Vagina (tissue), 2 donors: Measurements from ENCODE around the gene RAI2. TPM values are rescaled to one million over a fixed set of nuclear protein-coding genes. Genes with fewer than 3 reads are reported as not detected.

Experiments
- DNase-seq, 2 donors: peaks; one replicate each; pipeline ENCODE4 v3.0.0-alpha.2; 2017; ENCODE audit errors: extremely low spot score in 2 of 2
- H3K27ac ChIP-seq: fragments of 200-600 bp; sonication (generic); one replicate; pipeline ENCODE4 v1.5.1; 2019
- H3K27me3 ChIP-seq: fragments of 200-600 bp; sonication (generic); one replicate; pipeline ENCODE4 v1.5.1; 2019
- H3K36me3 ChIP-seq, 2 donors: fragments of 200-600 bp; sonication (generic); one replicate each; pipeline ENCODE4 v1.5.1; 2017 to 2019
- H3K4me1 ChIP-seq: fragments of 200-600 bp; sonication (generic); one replicate; pipeline ENCODE4 v1.5.1; 2019
- H3K4me3 ChIP-seq, 2 donors: fragments of 200-600 bp; sonication (generic); 1 replicate in 1 of 2; 2 replicates in 1 of 2; pipeline ENCODE4 v1.5.1; 2016 to 2019
- H3K9me3 ChIP-seq: fragments of 200-600 bp; sonication (generic); one replicate; pipeline ENCODE4 v1.5.1; 2019
- POLR2A ChIP-seq, 2 donors: fragments of 450-650 bp; IDR thresholded peaks; one replicate each; pipeline ENCODE4 v1.6.1; 2017; ENCODE audit warnings: antibody characterized with exemption in 2 of 2, mild to moderate bottlenecking in 2 of 2, moderate library complexity in 2 of 2
- POLR2AphosphoS5 ChIP-seq, 2 donors: sonication (generic); formaldehyde crosslinking; IDR thresholded peaks; one replicate each; pipeline ENCODE4 v1.9.0; 2017; ENCODE audit warnings: antibody characterized with exemption in 2 of 2, mild to moderate bottlenecking in 2 of 2, low read depth in 1 of 2; ENCODE audit not compliant: insufficient read depth in 1 of 2
- intact Hi-C: fragments of 100-400 bp; cut with DNase I; formaldehyde crosslinking; loops from one replicate; pipeline ENCODE4 v1.15.1; 2023
- total RNA-seq: library from RNA; depleted of rRNA; stranded (reverse); fragments of >200 nt; gene quantifications from one replicate; pipeline ENCODE4 v1.2.3, GENCODE V29; 2016
- TF ChIP-seq, protein P1 (sequence below), 3 experiments: fragments of 450-650 bp in 2 of 3; fragments of 200-600 bp in 1 of 3; sonication (generic) in 1 of 3; IDR thresholded peaks; one replicate each; pipeline ENCODE4 v1.5.1; 2017 to 2019; ENCODE audit warnings: antibody characterized with exemption in 3 of 3, mild to moderate bottlenecking in 2 of 3, moderate library complexity in 2 of 3

Gene RAI2
- total RNA-seq, 1 donor from 2014 or later: 47.4 TPM

GRCh38 chrX:17842769-17843525, 18.2 kb downstream of the RAI2 start:
- no peak for DNase-seq
- peak in 1 of 2 donors; percentile 19 for TF ChIP-seq POLR2AphosphoS5 (IDR thresholded peaks at IDR 0.05; ENCODE audit: insufficient read depth in 1 of 2, low read depth in 1 of 2)
- TF ChIP-seq, protein P1, sequence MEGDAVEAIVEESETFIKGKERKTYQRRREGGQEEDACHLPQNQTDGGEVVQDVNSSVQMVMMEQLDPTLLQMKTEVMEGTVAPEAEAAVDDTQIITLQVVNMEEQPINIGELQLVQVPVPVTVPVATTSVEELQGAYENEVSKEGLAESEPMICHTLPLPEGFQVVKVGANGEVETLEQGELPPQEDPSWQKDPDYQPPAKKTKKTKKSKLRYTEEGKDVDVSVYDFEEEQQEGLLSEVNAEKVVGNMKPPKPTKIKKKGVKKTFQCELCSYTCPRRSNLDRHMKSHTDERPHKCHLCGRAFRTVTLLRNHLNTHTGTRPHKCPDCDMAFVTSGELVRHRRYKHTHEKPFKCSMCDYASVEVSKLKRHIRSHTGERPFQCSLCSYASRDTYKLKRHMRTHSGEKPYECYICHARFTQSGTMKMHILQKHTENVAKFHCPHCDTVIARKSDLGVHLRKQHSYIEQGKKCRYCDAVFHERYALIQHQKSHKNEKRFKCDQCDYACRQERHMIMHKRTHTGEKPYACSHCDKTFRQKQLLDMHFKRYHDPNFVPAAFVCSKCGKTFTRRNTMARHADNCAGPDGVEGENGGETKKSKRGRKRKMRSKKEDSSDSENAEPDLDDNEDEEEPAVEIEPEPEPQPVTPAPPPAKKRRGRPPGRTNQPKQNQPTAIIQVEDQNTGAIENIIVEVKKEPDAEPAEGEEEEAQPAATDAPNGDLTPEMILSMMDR (IDR thresholded peaks at IDR 0.05): no peak
- H3K27me3 ChIP-seq: no peaks in the 10 kb centered on the region
- no peaks in the 10 kb centered on the region for H3K9me3 ChIP-seq
- H3K27ac ChIP-seq: no peak overlapping the region
- intact Hi-C loops: no loop called here
- no peaks in the 10 kb centered on the region for H3K36me3 ChIP-seq
- no peak overlapping the region for H3K4me3 ChIP-seq
- peaks cover 17% of the 10 kb centered on the region for H3K4me1 ChIP-seq

DNA sequence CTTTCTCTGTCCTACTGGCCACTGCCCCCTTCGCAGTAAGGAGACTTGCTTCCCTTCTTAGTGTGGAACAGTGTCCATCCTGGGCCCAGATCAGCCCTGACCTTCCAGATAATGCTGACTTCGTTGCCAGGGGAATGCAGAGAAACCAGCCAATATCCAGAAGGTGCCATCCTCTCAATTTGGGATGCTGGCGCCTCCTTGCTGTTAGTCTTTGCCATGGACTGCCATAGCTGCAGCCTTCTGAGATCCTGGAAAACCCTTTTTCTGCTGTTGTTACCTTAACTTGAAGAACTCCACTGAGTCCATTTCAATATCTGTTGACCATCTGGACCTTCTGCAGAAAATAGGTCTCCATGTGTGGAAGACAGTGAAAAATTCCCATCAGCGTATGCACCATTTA, 21.8 kb downstream of the RAI2 start:
- no peaks in the 10 kb centered on the region for H3K36me3 ChIP-seq
- DNase-seq: no peak
- no peak overlapping the region for H3K27ac ChIP-seq
- peaks cover 8% of the 10 kb centered on the region for H3K4me1 ChIP-seq
- TF ChIP-seq, protein P1 (IDR thresholded peaks at IDR 0.05): no peak
- TF ChIP-seq POLR2AphosphoS5 (IDR thresholded peaks at IDR 0.05; ENCODE audit: insufficient read depth in 1 of 2, low read depth in 1 of 2): no peak
- TF ChIP-seq POLR2A (IDR thresholded peaks at IDR 0.05): no peak
- H3K27me3 ChIP-seq: no peaks in the 10 kb centered on the region
- no peak overlapping the region for H3K4me3 ChIP-seq
- intact Hi-C loops: no loop called here
- no peaks in the 10 kb centered on the region for H3K9me3 ChIP-seq

GRCh38 chrX:17836830-17837229, 24.3 kb downstream of the RAI2 start:
- H3K4me3 ChIP-seq: no peak overlapping the region
- DNase-seq: no peak
- H3K27me3 ChIP-seq: no peaks in the 10 kb centered on the region
- no peaks in the 10 kb centered on the region for H3K9me3 ChIP-seq
- no peak overlapping the region for H3K27ac ChIP-seq
- TF ChIP-seq POLR2AphosphoS5 (IDR thresholded peaks at IDR 0.05; ENCODE audit: insufficient read depth in 1 of 2, low read depth in 1 of 2) (no peak), POLR2A (IDR thresholded peaks at IDR 0.05) (no peak)
- TF ChIP-seq, protein P1 (IDR thresholded peaks at IDR 0.05): no peak
- no peaks in the 10 kb centered on the region for H3K4me1 ChIP-seq
- intact Hi-C loops: no loop called here
- H3K36me3 ChIP-seq: no peaks in the 10 kb centered on the region

GRCh38 chrX:17833954-17834353, 27.1 kb downstream of the RAI2 start:
- Histone ChIP-seq H3K4me3 (no peak overlapping the region), H3K4me1 (no peaks in the 10 kb centered on the region), H3K9me3 (no peaks in the 10 kb centered on the region), H3K36me3 (no peaks in the 10 kb centered on the region), H3K27me3 (no peaks in the 10 kb centered on the region), H3K27ac (no peak overlapping the region)
- DNase-seq: no peak
- intact Hi-C loops: no loop called here
- TF ChIP-seq, protein P1 (IDR thresholded peaks at IDR 0.05): no peak
- TF ChIP-seq POLR2A (IDR thresholded peaks at IDR 0.05): no peak
- TF ChIP-seq POLR2AphosphoS5 (IDR thresholded peaks at IDR 0.05; ENCODE audit: insufficient read depth in 1 of 2, low read depth in 1 of 2): no peak

DNA sequence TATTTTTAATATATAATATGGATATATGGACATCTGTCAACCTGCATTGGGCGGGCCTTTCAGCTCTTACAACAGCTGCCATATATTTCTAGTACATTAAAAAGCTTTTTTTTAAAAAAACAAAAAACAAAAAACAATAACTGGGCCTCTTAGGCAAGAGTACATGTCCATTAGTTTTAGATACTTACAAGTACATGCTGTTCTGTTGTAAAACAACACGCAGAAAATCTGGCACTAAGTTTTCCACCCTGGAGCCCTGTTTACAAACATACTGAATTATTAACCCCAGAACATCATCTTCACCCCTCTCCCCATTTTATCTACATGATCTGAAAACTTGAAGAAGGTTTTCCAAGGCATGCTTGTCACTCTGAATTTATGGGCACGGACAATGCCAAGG, 29.8 kb downstream of the RAI2 start:
- no peak for TF ChIP-seq POLR2A (IDR thresholded peaks at IDR 0.05)
- TF ChIP-seq, protein P1 (IDR thresholded peaks at IDR 0.05): no peak
- TF ChIP-seq POLR2AphosphoS5 (IDR thresholded peaks at IDR 0.05; ENCODE audit: insufficient read depth in 1 of 2, low read depth in 1 of 2): no peak
- Histone ChIP-seq H3K36me3 (no peaks in the 10 kb centered on the region), H3K27me3 (no peaks in the 10 kb centered on the region), H3K4me3 (no peak overlapping the region), H3K27ac (peak overlapping the region; percentile 66), H3K4me1 (no peaks in the 10 kb centered on the region), H3K9me3 (no peaks in the 10 kb centered on the region)
- intact Hi-C loops: no loop called here
- no peak for DNase-seq
